Astrocyte (in vitro differentiated cells and primary cell): Measurements from ENCODE around the gene ZBTB33.

Experiments used
- EZH2 ChIP-seq: IDR thresholded peaks from 2 replicates; pipeline ENCODE4 v1.6.1; 2012; ENCODE audit warnings: mild to moderate bottlenecking, low read length, inconsistent platforms; ENCODE audit not compliant: insufficient read depth
- TF ChIP-seq, protein P1 (sequence below): IDR thresholded peaks from 2 replicates; pipeline ENCODE4 v1.5.1; 2011; ENCODE audit warnings: low read depth, mild to moderate bottlenecking, inconsistent platforms, low read length, moderate library complexity; ENCODE audit not compliant: insufficient read depth

GRCh38 chrX:120242813-120243212, 7.8 kb upstream of the ZBTB33 start:
- TF ChIP-seq, protein P1, sequence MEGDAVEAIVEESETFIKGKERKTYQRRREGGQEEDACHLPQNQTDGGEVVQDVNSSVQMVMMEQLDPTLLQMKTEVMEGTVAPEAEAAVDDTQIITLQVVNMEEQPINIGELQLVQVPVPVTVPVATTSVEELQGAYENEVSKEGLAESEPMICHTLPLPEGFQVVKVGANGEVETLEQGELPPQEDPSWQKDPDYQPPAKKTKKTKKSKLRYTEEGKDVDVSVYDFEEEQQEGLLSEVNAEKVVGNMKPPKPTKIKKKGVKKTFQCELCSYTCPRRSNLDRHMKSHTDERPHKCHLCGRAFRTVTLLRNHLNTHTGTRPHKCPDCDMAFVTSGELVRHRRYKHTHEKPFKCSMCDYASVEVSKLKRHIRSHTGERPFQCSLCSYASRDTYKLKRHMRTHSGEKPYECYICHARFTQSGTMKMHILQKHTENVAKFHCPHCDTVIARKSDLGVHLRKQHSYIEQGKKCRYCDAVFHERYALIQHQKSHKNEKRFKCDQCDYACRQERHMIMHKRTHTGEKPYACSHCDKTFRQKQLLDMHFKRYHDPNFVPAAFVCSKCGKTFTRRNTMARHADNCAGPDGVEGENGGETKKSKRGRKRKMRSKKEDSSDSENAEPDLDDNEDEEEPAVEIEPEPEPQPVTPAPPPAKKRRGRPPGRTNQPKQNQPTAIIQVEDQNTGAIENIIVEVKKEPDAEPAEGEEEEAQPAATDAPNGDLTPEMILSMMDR, result no peak
- no peak for TF ChIP-seq EZH2
